IPS-15b (cell line): ENCODE results near the gene EIF5A.
"Not testable (repeated sequence)": the region's sequence is repeated elsewhere in the genome, so short reads cannot be mapped to it uniquely, and the experiment has no call there.

Experiments used
- H3K27me3 ChIP-seq: one replicate; pipeline ENCODE4 v1.6.1; 2013; ENCODE audit warnings: low read length; ENCODE audit not compliant: control insufficient read depth, insufficient read depth
- H3K36me3 ChIP-seq: one replicate; pipeline ENCODE4 v1.6.1; 2013; ENCODE audit warnings: low read length; ENCODE audit not compliant: control insufficient read depth, insufficient read depth
- H3K4me1 ChIP-seq: one replicate; pipeline ENCODE4 v1.6.1; 2013; ENCODE audit warnings: mild to moderate bottlenecking, low read length; ENCODE audit not compliant: control insufficient read depth, insufficient read depth
- H3K4me3 ChIP-seq: one replicate; pipeline ENCODE4 v1.5.1; 2013; ENCODE audit warnings: low read depth, low read length
- H3K9ac ChIP-seq: one replicate; pipeline ENCODE4 v1.6.1; 2013; ENCODE audit warnings: low read depth, mild to moderate bottlenecking, low read length
- H3K9me3 ChIP-seq: one replicate; pipeline ENCODE4 v1.6.1; 2013; ENCODE audit warnings: mild to moderate bottlenecking, low read length; ENCODE audit not compliant: control insufficient read depth, insufficient read depth

EIF5A gene

DNA sequence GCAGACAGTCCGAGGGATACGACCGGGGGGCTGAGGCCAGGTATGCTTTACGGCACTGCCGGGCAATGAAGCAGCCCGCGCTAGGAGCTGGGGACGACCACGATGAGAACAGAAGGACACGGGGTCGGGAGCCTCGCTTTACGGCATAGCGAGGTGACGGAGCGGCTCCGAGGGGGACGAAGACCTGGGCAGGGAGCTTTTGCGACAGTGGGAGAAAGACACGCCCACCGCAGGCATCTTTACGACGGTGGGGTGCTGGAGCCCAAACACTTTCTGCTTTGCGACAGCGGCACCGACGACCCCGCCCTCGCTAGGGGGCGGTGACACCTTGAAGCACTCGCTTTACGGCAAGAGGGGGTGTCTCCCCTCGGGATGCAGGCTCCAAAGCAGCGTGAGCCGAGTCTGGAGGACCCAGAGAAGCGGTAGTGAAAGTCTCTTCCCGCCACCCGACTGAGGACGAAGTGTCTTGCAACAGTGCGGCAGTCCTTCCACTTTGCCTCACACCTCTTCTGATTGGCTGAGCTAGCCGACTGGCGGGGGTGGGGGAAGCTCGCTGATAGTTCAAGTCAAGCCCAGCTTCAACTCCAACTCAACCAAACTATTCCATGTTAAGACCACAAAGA lies 22.1 kb downstream of the EIF5A start:
- peak overlapping the region; percentile 71 for H3K9ac ChIP-seq
- H3K9me3 ChIP-seq: no peaks in the 10 kb centered on the region
- H3K4me1 ChIP-seq: no peaks in the 10 kb centered on the region
- H3K36me3 ChIP-seq: peaks cover 16% of the 10 kb centered on the region
- no peaks in the 10 kb centered on the region for H3K27me3 ChIP-seq
- H3K4me3 ChIP-seq: peak overlapping the region; percentile 97

DNA sequence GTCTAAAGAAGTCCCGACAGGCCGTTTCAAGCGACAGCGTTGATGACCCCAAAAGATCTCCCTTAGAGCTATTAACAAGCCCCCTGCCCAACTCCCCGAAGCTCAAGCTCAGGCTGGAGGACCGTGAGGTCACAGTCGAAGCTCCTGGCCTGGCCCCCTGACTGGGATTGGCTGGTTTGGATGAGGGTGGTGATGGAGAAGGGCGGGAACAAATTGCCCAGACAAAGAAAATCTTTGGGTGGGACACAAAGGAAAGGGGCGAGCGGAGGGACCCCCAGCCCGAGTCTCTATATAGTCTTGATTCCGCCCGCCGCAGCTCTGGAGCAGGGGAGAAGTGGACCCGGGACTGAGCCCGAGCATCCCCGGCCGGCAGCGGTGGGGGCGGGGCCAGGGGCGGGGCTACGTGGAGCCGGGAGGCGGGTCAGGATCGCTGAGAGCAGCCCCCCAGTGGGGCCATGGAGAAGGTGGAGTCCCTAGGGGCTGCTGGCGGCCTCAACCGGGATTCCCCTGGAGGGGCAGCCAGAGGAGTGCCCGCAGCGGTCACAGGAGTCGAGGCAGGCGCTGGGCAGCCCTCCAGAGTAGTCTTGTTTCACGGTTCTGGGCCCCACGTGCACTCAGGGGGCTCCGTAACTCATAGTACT lies 22.7 kb downstream of the EIF5A start:
- Histone ChIP-seq H3K4me1 (no peaks in the 10 kb centered on the region), H3K4me3 (peak overlapping the region; percentile 97), H3K9ac (peak overlapping the region; percentile 71), H3K27me3 (no peaks in the 10 kb centered on the region), H3K9me3 (no peaks in the 10 kb centered on the region), H3K36me3 (peaks cover 14% of the 10 kb centered on the region)

DNA sequence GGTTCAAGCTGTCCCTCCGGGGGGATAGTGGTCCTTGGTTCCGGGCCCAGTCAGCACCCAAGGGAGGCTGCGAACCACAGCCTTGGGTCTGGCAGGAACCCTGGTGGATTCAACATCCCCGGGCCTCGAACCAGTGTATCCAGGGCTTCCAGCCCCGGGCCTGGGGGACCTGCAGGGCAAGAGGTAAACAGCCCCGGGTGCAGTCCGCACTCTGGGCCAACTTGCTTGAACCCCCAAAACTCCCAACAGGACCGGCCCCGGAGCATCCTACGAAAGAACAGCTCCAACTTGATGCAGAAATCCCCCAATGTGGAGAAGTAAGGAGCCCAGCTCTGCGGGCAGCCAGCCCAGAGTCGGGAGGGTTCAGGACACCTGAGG lies 23.2 kb downstream of the EIF5A start:
- H3K4me1 ChIP-seq: no peaks in the 10 kb centered on the region
- H3K9ac ChIP-seq: no peak overlapping the region
- H3K9me3 ChIP-seq: no peaks in the 10 kb centered on the region
- peak overlapping the region; percentile 97 for H3K4me3 ChIP-seq
- no peaks in the 10 kb centered on the region for H3K27me3 ChIP-seq
- peaks cover 12% of the 10 kb centered on the region for H3K36me3 ChIP-seq

DNA sequence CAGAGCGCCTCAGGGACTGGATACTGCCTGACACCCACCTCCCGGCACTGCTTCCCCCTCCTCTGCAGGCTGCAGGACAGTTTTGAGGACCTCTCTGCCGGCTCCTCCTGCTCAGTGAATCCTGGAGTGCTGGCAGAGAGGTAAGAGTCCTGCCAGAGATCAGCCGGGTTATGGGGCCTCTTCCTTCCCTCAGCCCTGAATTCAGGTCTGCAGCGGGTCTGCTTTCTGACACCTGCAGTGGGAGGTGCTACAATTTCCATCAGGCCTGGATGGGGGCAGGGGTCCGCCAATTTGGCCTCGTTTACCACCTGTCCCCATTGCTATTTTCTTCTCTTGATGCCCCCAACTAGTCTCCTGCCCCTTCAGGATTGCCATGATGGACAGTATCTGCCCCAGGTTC lies 24.7 kb downstream of the EIF5A start:
- no peaks in the 10 kb centered on the region for H3K27me3 ChIP-seq
- H3K9ac ChIP-seq: no peak overlapping the region
- peaks cover 8% of the 10 kb centered on the region for H3K4me1 ChIP-seq
- H3K4me3 ChIP-seq: no peak overlapping the region
- no peaks in the 10 kb centered on the region for H3K9me3 ChIP-seq
- H3K36me3 ChIP-seq: peaks cover 1% of the 10 kb centered on the region

DNA sequence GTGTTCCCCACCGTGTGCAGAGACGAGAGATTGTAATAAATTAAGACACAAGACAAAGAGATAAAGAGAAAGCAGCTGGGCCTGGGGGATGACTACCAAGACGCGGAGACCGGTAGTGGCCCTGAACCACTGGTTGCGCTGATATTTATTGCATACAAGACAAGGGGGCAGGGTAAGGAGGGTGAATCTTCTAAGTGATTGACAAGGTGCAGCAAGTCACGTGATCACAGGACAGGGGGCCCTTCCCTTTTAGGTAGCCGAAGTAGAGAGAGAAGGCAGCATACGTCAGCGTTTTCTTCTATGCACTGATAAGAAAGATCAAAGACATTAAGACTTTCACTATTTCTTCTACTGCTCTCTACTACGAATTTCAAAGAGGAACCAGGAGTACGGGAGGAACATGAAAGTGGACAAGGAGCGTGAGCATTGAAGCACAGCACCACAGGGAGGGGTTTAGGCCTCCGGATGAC lies 25.2 kb downstream of the EIF5A start:
- not testable (repeated sequence) for H3K4me3 ChIP-seq, H3K36me3 ChIP-seq, H3K9me3 ChIP-seq, H3K9ac ChIP-seq, H3K27me3 ChIP-seq
- H3K4me1 ChIP-seq: peaks cover 10% of the 10 kb centered on the region

DNA sequence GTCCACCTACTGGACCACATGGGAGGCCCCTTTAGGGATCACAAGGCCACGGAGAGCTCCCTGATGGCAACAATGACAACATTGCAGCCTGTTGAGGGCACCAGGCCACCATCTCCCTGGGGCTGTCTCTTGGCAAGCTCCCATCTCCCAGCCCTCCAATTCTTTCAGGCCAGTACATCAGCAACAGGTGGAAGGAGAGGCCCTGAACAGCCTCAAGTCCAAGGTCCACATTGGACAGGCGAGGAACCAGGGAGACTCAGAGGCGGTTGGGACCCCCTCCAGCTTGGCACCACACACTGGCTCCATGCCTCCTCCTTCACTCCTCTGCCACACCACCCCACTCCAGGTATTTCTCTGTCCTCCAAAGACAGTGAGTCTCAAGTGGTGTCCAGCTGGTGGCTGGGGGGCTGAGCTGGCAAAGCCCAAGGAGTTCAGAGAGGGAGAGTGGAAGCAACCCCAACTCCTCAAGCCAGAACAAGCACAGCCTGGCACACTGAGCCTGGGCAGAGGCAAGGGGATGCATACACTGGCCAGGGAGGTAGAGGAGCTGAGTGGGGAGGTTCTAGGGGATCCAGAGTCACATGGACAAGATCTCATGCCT lies 27.6 kb downstream of the EIF5A start:
- Histone ChIP-seq H3K36me3 (no peaks in the 10 kb centered on the region), H3K27me3 (no peaks in the 10 kb centered on the region), H3K4me3 (no peak overlapping the region), H3K9me3 (no peaks in the 10 kb centered on the region), H3K4me1 (peaks cover 10% of the 10 kb centered on the region), H3K9ac (no peak overlapping the region)

DNA sequence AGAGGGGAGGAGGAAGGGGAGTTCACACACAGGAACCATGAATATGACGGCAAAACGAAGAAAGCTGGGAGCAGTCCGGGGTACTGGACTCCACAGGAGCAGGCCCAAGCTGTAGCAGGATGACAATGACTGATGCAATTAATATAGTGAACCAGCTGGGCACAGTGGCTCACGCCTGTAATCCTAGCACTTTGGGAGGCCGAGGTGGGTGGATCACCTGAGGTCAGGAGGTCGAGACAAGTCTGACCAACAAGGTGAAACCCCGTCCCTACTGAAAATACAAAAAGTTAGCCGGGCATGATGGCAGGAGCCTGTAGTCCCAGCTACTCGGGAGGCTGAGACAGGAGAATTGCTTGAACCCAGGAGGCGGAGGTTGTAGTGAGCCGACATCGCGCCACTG lies 28.3 kb downstream of the EIF5A start:
- H3K4me1 ChIP-seq: peaks cover 10% of the 10 kb centered on the region
- H3K4me3 ChIP-seq, H3K9ac ChIP-seq, H3K27me3 ChIP-seq, H3K36me3 ChIP-seq, H3K9me3 ChIP-seq: not testable (repeated sequence)

DNA sequence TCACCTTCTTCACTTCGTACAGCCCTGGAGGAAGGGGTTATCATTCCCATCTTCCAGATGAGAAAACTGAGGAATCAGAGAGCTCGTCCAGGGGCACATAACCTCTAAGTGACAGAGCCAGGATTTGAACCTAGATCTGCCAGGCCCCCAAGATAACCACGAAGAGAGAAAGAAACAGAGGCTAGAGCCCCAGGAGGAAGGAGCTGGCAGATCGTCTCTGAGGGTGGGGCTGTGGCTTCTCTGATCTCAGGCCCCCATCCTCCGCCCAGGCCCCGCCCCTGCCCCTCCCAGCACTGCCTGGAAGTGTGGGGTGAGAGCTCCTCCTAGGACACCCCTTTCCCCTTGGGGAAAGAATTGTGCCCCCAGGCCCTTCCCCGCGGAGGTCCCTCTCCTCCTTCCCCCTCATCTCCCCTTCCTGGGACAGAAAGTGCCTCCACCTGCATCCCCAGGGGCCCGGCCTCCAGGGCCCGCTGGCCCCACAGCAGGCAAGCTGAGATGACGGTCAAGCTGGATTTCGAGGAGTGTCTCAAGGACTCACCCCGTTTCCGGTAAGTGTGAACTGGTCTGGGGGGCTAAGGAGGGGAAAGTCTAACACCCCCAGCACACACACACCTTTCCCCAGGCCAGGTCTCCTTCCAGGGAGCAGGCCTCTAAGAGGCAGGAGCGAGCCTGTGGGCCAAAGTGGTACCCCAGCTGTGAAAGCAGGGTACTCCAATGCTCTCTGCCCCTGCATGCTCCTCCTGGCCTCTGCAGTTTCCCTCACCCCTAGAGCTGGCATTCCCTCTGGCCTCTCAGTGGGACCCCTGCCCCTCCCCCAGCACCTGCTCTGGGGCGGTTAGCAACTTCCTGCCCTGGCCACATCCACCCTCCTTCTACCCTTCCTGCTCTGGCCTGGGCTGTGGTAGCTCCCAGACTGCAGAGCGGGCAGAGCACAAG lies 29.1 kb downstream of the EIF5A start, which contains the start of gene ACAP1:
Gene ACAP1, plus strand, starts transcription at position 290 of the 936 bp plus-strand sequence. Its CDS starts 206 bp downstream, at position 496.
- no peaks in the 10 kb centered on the region for H3K27me3 ChIP-seq
- peaks cover 10% of the 10 kb centered on the region for H3K4me1 ChIP-seq
- H3K4me3 ChIP-seq: peak within 1 kb of the TSS; percentile 31
- no peaks in the 10 kb centered on the region for H3K36me3 ChIP-seq
- peak within 1 kb of the TSS; percentile 41 for H3K9ac ChIP-seq
- no peaks in the 10 kb centered on the region for H3K9me3 ChIP-seq

DNA sequence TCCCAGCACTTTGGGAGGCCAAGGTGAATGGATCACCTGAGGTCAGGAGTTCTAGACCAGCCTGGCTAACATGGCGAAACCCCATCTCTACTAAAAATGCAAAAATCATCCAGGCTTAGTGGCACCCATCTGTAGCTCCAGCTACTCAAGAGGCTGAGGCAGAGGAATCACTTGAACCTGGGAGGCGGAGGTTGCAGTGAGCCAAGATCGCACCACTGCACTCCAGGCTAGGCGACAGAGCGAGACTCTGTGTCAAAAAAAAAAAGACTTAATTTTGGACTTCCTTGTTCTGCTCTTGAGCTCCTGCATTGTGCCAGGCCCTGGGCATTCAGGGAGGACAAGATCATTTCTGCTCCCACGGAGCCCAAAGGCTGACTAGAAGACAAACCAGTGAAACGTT lies 30.2 kb downstream of the EIF5A start:
- peaks cover 10% of the 10 kb centered on the region for H3K4me1 ChIP-seq
- not testable (repeated sequence) for H3K9ac ChIP-seq, H3K27me3 ChIP-seq, H3K9me3 ChIP-seq, H3K36me3 ChIP-seq, H3K4me3 ChIP-seq

DNA sequence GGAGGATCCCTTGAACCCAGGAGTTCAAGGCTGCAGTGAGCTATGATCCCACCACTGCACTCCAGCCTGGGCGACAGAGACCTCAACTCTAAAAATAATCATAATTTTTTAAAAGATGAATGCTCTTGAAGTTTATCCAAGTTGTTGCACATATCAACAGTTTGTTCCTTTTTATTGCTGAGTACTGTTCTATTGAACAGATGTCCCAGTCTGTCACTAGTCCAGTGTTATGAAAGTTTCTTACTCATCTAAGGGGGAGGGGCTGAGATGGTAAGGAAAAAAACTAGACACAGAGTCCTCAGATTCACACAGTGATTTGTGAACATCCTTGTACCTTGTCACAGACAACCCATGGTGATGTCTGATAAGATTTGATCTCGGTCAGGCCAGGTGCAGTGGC lies 32.8 kb downstream of the EIF5A start:
- no peaks in the 10 kb centered on the region for H3K9me3 ChIP-seq
- H3K36me3 ChIP-seq: no peaks in the 10 kb centered on the region
- H3K4me3 ChIP-seq: no peak overlapping the region
- peaks cover 10% of the 10 kb centered on the region for H3K4me1 ChIP-seq
- H3K9ac ChIP-seq: no peak overlapping the region
- H3K27me3 ChIP-seq: no peaks in the 10 kb centered on the region

DNA sequence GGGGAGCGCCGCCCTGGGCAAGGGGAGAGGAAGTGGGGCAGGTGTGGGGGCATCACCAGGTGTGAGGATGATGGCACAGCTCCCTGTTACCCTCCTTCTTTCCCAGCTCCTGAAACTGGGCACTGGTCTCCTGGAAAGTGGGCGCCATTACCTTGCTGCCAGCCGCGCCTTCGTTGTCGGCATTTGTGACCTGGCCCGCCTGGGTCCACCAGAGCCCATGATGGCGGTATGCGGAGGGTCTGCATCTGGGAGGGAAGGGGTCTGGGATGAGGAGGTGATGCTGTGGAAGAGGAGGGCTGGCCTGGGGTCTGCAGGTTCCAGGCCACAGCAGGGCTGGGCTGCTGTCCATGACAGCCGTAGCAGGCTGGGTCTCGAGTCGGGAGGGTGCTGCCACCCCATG lies 34.4 kb downstream of the EIF5A start:
- Histone ChIP-seq H3K4me3 (no peak overlapping the region), H3K36me3 (no peaks in the 10 kb centered on the region), H3K4me1 (peaks cover 5% of the 10 kb centered on the region), H3K9ac (no peak overlapping the region), H3K27me3 (no peaks in the 10 kb centered on the region), H3K9me3 (no peaks in the 10 kb centered on the region)
